ENCODE data around the gene ACOX2. TPM values are rescaled to one million over a fixed set of nuclear protein-coding genes. Genes with fewer than 3 reads are reported as not detected.

ACOX2 gene
- total RNA-seq, 1 donor from 2014 or later: 0.98 TPM

- no peaks in the 10 kb centered on the region for H3K9me3 Mint-ChIP-seq
- H3K4me3 Mint-ChIP-seq: no peak overlapping the region
- no peak for TF ChIP-seq CTCF (conservative IDR thresholded peaks at IDR 0.05)
- H3K27ac Mint-ChIP-seq (ENCODE audit: unreplicated experiment): peak overlapping the region; percentile 36
- H3K36me3 Mint-ChIP-seq (ENCODE audit: low read depth): no peaks in the 10 kb centered on the region
- no peaks in the 10 kb centered on the region for H3K27me3 Mint-ChIP-seq (ENCODE audit: low read depth)
- peaks cover 18% of the 10 kb centered on the region for H3K4me1 Mint-ChIP-seq
- DNase-seq (ENCODE audit: low read depth, low spot score): no peak
Measured at GRCh38 chr3:58539626-58540025, 2.6 kb upstream of the ACOX2 start.

GRCh38 chr3:58537412-58538301 lies 667 bp upstream of the ACOX2 start:
- no peaks in the 10 kb centered on the region for H3K9me3 Mint-ChIP-seq
- H3K27me3 Mint-ChIP-seq (ENCODE audit: low read depth): no peaks in the 10 kb centered on the region
- no peaks in the 10 kb centered on the region for H3K36me3 Mint-ChIP-seq (ENCODE audit: low read depth)
- H3K4me3 Mint-ChIP-seq: no peak overlapping the region
- peak overlapping the region; percentile 59 for H3K27ac Mint-ChIP-seq (ENCODE audit: unreplicated experiment)
- DNase-seq (ENCODE audit: low read depth, low spot score): no peak
- no peak for TF ChIP-seq CTCF (conservative IDR thresholded peaks at IDR 0.05)
- peaks cover 23% of the 10 kb centered on the region for H3K4me1 Mint-ChIP-seq

DNA sequence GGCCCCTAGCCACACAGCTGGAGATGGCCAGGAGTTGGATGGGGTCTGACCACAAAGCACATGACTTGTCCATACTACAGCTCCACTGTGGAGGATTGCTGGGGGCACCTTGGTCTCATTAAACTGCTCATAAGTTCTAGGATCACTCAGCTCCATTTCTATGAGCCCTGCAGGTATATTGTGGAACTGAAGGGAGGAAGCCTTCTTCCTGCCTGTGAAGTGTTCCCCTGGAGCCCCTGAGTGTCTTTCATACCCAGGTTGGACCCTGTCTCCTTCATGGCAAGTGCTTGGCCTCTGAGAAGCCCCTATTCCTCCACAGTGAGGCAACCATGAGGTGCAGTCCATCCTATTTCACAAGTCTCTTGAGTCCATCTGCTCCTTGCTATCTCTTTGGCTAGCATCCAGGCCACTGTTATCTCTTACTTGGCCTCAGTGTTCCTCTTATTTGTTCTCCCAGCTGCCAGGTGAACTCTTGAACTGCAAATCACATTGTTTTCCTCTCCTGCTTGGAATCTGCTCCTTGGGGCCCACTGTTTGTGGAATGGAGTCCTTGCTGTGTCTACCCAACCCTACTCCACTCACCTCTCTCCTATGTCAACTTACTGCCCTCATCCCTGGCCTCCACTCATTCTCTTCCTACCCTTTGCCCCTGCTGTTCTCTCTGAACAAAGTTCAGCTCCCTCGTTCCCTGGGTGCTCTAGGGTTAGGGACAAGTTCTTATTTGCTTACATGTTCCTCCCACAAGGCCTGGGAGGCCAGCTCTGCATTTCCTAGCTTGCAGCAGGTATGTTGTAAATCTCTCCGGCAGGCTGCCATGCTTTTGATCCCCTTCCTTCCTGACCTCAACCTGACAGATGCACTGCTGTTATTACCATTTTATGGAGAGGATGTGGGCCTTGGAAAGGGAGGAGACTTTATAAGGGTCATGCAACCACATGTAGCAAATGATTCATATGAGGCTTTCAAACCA lies 1.2 kb downstream of the ACOX2 start:
- Mint-ChIP-seq H3K4me1 (peaks cover 25% of the 10 kb centered on the region), H3K36me3 (ENCODE audit: low read depth) (no peaks in the 10 kb centered on the region), H3K9me3 (no peaks in the 10 kb centered on the region), H3K27ac (ENCODE audit: unreplicated experiment) (peak overlapping the region; percentile 73), H3K4me3 (no peak overlapping the region), H3K27me3 (ENCODE audit: low read depth) (no peaks in the 10 kb centered on the region)
- TF ChIP-seq CTCF (conservative IDR thresholded peaks at IDR 0.05): no peak
- no peak for DNase-seq (ENCODE audit: low read depth, low spot score)

DNA sequence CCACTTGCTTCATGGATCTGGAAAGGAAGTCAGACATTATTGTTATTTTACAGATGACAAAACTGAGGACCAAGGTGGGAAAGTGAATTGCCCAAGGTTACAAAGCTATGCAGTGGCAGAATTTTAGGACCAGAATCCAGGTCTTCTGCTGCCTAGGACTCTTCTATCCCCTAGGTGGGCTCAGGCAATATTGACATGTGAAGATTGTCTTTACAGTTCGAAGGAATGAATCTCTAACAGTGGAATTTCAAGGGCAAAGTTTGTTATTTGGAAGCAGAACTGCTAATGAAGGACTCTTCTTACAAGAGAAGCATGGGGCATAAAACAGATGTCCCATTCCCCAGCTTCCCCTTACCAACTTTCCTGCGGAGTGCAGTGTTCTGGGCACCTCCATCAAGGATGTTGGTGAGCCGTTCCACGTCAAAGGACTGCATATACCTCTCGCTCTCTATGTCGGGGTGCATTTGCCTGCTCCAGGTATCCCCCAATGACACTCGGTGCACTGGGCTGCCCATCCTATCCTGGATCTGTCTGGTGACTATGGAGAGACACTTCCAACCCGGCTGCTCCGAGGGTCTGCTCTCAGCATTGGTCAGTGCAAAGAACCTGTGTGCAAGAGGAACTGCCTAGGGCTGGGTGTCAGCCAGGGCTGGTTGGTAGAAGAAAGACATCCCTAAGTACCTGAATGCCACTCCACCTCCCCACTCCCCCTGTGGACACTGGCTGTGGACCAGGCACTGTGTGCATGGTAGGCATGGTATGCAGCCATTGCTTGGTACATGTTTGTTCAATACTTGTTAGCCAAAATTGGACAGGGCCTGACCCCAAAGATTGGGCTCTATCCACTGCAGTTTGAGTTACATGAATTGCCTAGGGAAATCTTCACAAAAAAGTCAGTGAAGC lies 2.1 kb downstream of the ACOX2 start:
- Mint-ChIP-seq H3K4me1 (peaks cover 25% of the 10 kb centered on the region), H3K9me3 (no peaks in the 10 kb centered on the region), H3K27me3 (ENCODE audit: low read depth) (no peaks in the 10 kb centered on the region), H3K27ac (ENCODE audit: unreplicated experiment) (no peak overlapping the region), H3K36me3 (ENCODE audit: low read depth) (no peaks in the 10 kb centered on the region), H3K4me3 (no peak overlapping the region)
- TF ChIP-seq CTCF (conservative IDR thresholded peaks at IDR 0.05): no peak
- DNase-seq (ENCODE audit: low read depth, low spot score): no peak

- Mint-ChIP-seq H3K27ac (ENCODE audit: unreplicated experiment) (no peak overlapping the region), H3K9me3 (no peaks in the 10 kb centered on the region), H3K36me3 (ENCODE audit: low read depth) (no peaks in the 10 kb centered on the region), H3K4me1 (peaks cover 17% of the 10 kb centered on the region), H3K27me3 (ENCODE audit: low read depth) (no peaks in the 10 kb centered on the region), H3K4me3 (no peak overlapping the region)
- TF ChIP-seq CTCF (conservative IDR thresholded peaks at IDR 0.05): peak; percentile 96
- peak; percentile 71 for DNase-seq (ENCODE audit: low read depth, low spot score)
Measured at GRCh38 chr3:58532794-58533220, 4.2 kb downstream of the ACOX2 start.
